ENCODE results near the gene STARD3.

STARD3 gene

DNA sequence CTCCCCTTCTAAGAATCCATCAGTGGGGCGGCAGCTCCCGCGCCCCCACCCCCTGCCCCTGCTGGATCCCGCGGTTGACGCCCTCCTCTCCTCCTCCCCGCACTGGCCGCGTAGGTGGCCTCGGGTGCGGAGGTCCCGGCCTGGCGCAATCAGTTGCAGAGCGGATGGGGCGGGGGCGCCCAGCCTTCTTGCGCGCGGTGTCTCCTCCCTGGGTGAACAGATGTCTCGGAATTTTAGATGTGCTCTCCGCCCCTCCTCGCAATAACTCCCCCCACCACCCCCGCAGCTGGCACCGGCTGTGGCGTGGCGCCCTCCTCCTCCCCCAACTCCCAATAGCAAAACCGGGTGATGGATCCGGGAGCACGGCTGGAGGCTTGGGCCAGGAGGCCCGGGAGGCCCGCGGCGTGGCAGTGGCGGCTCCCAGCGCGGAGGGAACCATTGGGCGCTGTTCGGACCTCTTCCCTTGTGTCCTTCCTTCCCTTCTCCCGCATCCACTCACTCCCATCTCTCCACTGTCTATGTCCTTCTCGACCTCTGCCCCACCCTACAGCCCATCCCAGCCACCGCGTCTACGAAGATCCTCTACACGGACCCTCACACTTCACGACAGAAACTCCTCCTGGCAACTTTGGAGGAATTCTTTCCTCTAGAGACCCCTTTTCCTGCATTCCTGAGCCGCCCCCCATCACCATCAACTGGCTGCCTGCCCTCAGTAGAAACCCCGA is 40.2 kb upstream of the STARD3 start:
- no peak for DNase-seq (ENCODE audit: low read depth)
- H3K4me3 ChIP-seq (ENCODE audit: low read depth, low read length) = no peak overlapping the region
- TF ChIP-seq, protein P1, sequence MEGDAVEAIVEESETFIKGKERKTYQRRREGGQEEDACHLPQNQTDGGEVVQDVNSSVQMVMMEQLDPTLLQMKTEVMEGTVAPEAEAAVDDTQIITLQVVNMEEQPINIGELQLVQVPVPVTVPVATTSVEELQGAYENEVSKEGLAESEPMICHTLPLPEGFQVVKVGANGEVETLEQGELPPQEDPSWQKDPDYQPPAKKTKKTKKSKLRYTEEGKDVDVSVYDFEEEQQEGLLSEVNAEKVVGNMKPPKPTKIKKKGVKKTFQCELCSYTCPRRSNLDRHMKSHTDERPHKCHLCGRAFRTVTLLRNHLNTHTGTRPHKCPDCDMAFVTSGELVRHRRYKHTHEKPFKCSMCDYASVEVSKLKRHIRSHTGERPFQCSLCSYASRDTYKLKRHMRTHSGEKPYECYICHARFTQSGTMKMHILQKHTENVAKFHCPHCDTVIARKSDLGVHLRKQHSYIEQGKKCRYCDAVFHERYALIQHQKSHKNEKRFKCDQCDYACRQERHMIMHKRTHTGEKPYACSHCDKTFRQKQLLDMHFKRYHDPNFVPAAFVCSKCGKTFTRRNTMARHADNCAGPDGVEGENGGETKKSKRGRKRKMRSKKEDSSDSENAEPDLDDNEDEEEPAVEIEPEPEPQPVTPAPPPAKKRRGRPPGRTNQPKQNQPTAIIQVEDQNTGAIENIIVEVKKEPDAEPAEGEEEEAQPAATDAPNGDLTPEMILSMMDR (IDR thresholded peaks at IDR 0.05; ENCODE audit: insufficient read depth, low read depth, low read length, missing control alignments) = no peak

DNA sequence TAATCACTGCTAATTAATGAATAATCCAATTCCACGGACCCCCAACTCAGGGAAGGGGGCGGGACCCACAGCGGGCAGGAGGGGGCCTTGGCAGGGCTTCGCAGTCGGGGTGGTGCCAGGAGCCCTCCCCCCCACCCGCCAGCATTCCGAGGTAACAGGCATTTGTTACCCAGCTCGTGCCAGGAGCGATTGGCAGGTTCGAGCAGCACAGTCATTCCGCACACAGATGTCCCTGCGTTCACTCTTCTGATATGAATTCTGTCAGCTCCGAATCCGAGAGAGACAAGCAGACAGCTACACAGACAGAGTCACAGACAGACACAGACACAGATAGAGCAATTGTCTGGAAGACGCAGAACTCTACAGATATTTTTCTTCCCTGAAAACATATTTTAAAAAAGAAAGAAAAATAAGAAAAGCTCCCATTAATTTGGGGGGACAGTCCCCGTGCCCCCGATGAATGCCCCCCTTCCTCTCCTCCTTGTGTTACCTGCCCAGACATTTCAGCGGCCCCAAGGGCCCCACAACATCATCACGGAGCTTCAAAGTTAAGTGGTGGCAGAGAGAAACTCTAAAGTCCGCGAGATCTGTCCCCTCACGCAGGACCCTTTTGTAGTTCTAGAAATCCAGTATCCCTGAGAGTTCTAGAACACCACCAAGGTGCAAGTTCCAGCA is 39.4 kb upstream of the STARD3 start:
- TF ChIP-seq, protein P1 (IDR thresholded peaks at IDR 0.05; ENCODE audit: insufficient read depth, low read depth, low read length, missing control alignments) = no peak
- H3K4me3 ChIP-seq (ENCODE audit: low read depth, low read length) = no peak overlapping the region
- DNase-seq (ENCODE audit: low read depth) = no peak

DNA sequence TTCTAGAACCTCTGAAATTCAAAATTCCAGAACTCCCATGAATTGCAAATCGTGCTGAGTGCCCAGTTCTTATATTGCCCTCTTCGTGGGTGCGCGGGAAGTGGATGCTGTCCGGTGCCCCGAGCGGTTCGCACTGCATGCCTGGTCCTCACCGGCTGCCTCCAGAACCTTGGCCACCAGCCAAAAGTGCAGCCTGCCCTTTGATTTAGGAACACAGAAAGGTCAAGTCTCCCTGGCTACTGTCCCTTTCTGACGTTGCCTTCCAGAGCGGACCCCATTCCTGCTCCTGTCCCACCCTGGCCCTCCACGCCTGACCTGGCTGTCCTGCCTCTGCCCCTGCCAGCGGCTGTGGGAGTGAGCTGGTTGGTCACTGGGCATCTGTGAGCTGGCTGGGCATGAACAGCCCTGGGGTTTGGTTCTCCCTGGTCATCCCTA is 38.9 kb upstream of the STARD3 start:
- DNase-seq (ENCODE audit: low read depth) = no peak
- TF ChIP-seq, protein P1 (IDR thresholded peaks at IDR 0.05; ENCODE audit: insufficient read depth, low read depth, low read length, missing control alignments) = no peak
- no peak overlapping the region for H3K4me3 ChIP-seq (ENCODE audit: low read depth, low read length)

DNA sequence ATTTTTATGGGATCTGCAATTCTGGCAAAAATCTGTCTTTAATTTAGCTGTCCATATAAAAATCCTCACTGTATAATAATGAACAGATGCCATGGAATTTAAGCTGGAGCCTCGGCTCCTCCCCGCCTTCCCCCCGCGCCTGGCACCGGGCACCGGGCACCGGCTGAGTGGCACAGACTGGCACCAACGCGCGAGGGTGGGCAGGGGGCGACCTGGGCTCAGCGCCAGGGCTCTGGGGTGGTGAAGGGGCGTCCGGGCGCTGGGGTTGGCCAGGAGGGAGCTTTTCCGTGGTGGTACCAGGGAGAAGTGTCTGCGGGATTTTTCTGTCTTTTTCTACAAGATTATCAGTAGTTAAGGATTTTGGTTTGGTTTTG is 38.3 kb upstream of the STARD3 start:
- H3K4me3 ChIP-seq (ENCODE audit: low read depth, low read length) = no peak overlapping the region
- TF ChIP-seq, protein P1 (IDR thresholded peaks at IDR 0.05; ENCODE audit: insufficient read depth, low read depth, low read length, missing control alignments) = no peak
- no peak for DNase-seq (ENCODE audit: low read depth)

DNA sequence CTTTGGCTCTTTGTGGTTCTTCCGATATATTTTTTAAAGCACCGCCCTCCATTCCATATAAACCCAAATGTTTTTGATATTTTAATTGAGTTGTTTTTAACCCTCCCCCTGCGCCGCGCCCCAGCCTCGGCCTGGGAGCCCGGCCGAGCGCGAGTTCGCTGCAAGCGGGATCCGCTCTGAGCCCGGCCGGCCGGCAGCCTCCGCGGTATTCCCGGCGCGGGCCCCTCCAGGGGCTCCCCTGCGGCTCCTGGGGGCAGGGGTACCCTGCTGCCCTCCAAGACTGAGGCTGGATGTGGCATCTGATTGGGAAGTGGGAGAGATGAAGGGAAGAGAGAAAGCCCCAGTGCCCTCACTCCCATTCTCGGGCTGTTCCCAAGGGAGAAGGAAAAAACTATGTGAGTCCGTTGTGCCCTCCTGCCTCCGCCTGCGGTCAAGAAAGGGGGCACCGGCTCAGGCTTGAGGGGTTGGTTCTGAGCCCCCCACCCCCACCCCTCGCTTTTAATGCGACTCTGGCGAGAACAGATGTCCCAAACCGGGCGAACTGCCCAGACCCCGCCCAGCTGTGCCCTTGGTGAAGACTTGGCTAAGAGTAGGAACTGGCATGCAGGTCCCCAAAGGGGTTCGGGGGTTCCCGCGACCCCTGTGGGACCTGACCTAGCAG is 37.8 kb upstream of the STARD3 start:
- TF ChIP-seq, protein P1 (IDR thresholded peaks at IDR 0.05; ENCODE audit: insufficient read depth, low read depth, low read length, missing control alignments) = no peak
- no peak for DNase-seq (ENCODE audit: low read depth)
- no peak overlapping the region for H3K4me3 ChIP-seq (ENCODE audit: low read depth, low read length)

DNA sequence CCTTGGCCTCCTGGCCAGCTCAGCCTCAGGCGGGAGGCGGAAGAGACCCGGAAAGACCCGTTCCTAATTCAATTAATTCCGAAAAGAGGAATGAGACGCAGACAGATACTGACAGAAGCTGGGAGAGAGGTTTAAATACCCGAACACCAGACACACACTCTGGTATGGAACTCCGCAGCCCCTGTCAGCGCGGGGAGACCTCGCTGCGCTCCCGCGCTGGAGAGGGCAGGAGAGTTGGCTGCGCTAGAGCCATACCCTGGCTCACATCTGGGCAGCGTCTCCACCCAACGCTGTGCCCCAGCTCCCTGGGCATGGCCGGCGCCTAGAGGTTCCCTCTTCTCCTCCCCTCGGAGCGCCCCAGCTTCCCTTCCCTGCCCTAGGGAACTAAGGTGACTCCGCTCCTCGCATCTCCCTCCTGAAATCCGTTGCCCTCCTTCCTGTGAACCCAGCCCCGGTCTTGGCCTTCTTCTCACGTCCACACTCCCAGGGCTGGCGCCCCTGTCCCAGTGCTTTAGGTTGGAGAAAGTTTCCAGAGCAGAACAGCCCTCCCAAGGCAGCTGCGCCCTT is 37.2 kb upstream of the STARD3 start:
- DNase-seq (ENCODE audit: low read depth) = no peak
- no peak overlapping the region for H3K4me3 ChIP-seq (ENCODE audit: low read depth, low read length)
- TF ChIP-seq, protein P1 (IDR thresholded peaks at IDR 0.05; ENCODE audit: insufficient read depth, low read depth, low read length, missing control alignments) = no peak
